HEK293 (cell line): ENCODE data around the gene MAF.

Experiments
- CTCF ChIA-PET: fragments of 350-600 bp; formaldehyde crosslinking; extraction: SDS; loops from one replicate; lab custom pipeline; 2021; ENCODE audit warnings: antibody characterized with exemption; lab: Yijun Ruan, JAX
- POLR2A ChIA-PET: fragments of 300-600 bp; formaldehyde crosslinking; extraction: SDS; loops from one replicate; lab custom pipeline; 2020; ENCODE audit warnings: antibody characterized with exemption, inconsistent platforms; lab: Yijun Ruan, JAX
- H3K27ac ChIP-seq: fragments of 200-500 bp; sonication (Bioruptor generic); 2 replicates; pipeline ENCODE4 v1.5.1; 2014; ENCODE audit warnings: low read depth, low read length, control low read depth, inconsistent platforms; ENCODE audit errors: extremely low read depth
- H3K36me3 ChIP-seq, 2 experiments: fragments of 200-500 bp in 1 of 2; sonication (Bioruptor generic) in 1 of 2; 1 replicate in 1 of 2; 2 replicates in 1 of 2; pipeline ENCODE4 v1.5.1; 2014 to 2017; ENCODE audit warnings: inconsistent platforms in 2 of 2, low read length in 2 of 2; ENCODE audit not compliant: control insufficient read depth in 2 of 2, insufficient read depth in 1 of 2
- H3K4me1 ChIP-seq: fragments of 200-500 bp; sonication (Bioruptor generic); 2 replicates; pipeline ENCODE4 v1.5.1; 2014; ENCODE audit warnings: mild to moderate bottlenecking, low read length, inconsistent platforms; ENCODE audit not compliant: control insufficient read depth, insufficient read depth
- H3K4me3 ChIP-seq: 2 replicates; pipeline ENCODE4 v1.5.1; 2011; ENCODE audit warnings: low read depth, mild to moderate bottlenecking, control low read depth, low read length, moderate library complexity
- H3K9me3 ChIP-seq: fragments of 200-500 bp; sonication (Bioruptor generic); 2 replicates; pipeline ENCODE4 v1.5.1; 2014; ENCODE audit warnings: low read depth, low read length, inconsistent platforms; ENCODE audit not compliant: control insufficient read depth, insufficient read depth
- MZF1 ChIP-seq: fragments of 450-650 bp; formaldehyde crosslinking; IDR thresholded peaks from 2 replicates; pipeline ENCODE4 v1.5.1; 2017; ENCODE audit warnings: missing biosample characterization, missing genetic modification characterization, borderline replicate concordance
- SETDB1 ChIP-seq: IDR thresholded peaks from one replicate; pipeline ENCODE4 v1.6.1; 2017; ENCODE audit warnings: mild to moderate bottlenecking, low read length, moderate library complexity, mixed read lengths; ENCODE audit not compliant: insufficient read length
- SP3 ChIP-seq: fragments of 450-650 bp; formaldehyde crosslinking; IDR thresholded peaks from 2 replicates; pipeline ENCODE4 v1.5.1; 2016; ENCODE audit warnings: missing biosample characterization, missing genetic modification characterization
- ZBTB26 ChIP-seq: fragments of 450-650 bp; formaldehyde crosslinking; optimal IDR thresholded peaks from 2 replicates; pipeline ENCODE3; 2016; ENCODE audit warnings: missing biosample characterization, mild to moderate bottlenecking, missing genetic modification characterization
- ZNF140 ChIP-seq: fragments of 450-650 bp; formaldehyde crosslinking; IDR thresholded peaks from 2 replicates; pipeline ENCODE4 v1.5.1; 2016; ENCODE audit warnings: missing biosample characterization, missing genetic modification characterization
- ZNF146 ChIP-seq: fragments of 450-650 bp; formaldehyde crosslinking; IDR thresholded peaks from 2 replicates; pipeline ENCODE4 v1.5.1; 2016; ENCODE audit warnings: missing biosample characterization, missing genetic modification characterization
- ZNF157 ChIP-seq: fragments of 450-650 bp; formaldehyde crosslinking; IDR thresholded peaks from 2 replicates; pipeline ENCODE4 v1.5.1; 2016; ENCODE audit warnings: missing biosample characterization, missing genetic modification characterization
- ZNF266 ChIP-seq: fragments of 450-650 bp; formaldehyde crosslinking; IDR thresholded peaks from 2 replicates; pipeline ENCODE4 v1.5.1; 2016; ENCODE audit warnings: missing biosample characterization, missing genetic modification characterization, low read depth
- ZNF324 ChIP-seq: fragments of 450-650 bp; formaldehyde crosslinking; IDR thresholded peaks from 2 replicates; pipeline ENCODE4 v1.5.1; 2016; ENCODE audit warnings: missing biosample characterization, missing genetic modification characterization
- ZNF391 ChIP-seq: fragments of 450-650 bp; formaldehyde crosslinking; IDR thresholded peaks from 2 replicates; pipeline ENCODE4 v1.5.1; 2016; ENCODE audit warnings: low read depth, missing biosample characterization, missing genetic modification characterization, borderline replicate concordance
- ZNF501 ChIP-seq: fragments of 450-650 bp; formaldehyde crosslinking; IDR thresholded peaks from 2 replicates; pipeline ENCODE4 v1.5.1; 2016; ENCODE audit warnings: missing biosample characterization, missing genetic modification characterization
- ZNF510 ChIP-seq: fragments of 450-650 bp; formaldehyde crosslinking; IDR thresholded peaks from 2 replicates; pipeline ENCODE4 v1.5.1; 2018; ENCODE audit warnings: mild to moderate bottlenecking, missing genetic modification characterization, missing biosample characterization; ENCODE audit not compliant: insufficient replicate concordance
- ZNF521 ChIP-seq: fragments of 450-650 bp; formaldehyde crosslinking; IDR thresholded peaks from 2 replicates; pipeline ENCODE4 v1.5.1; 2017; ENCODE audit warnings: missing biosample characterization, mild to moderate bottlenecking, missing genetic modification characterization
- ZNF548 ChIP-seq: fragments of 450-650 bp; formaldehyde crosslinking; IDR thresholded peaks from 2 replicates; pipeline ENCODE4 v1.5.1; 2016; ENCODE audit warnings: missing biosample characterization, missing genetic modification characterization
- ZNF555 ChIP-seq: fragments of 450-650 bp; formaldehyde crosslinking; conservative IDR thresholded peaks from 2 replicates; pipeline ENCODE4 v1.5.1; 2017; ENCODE audit warnings: missing biosample characterization, mild to moderate bottlenecking, missing genetic modification characterization, inconsistent platforms
- ZNF623 ChIP-seq: fragments of 450-650 bp; formaldehyde crosslinking; IDR thresholded peaks from 2 replicates; pipeline ENCODE4 v1.5.1; 2016; ENCODE audit warnings: missing biosample characterization, missing genetic modification characterization
- ZNF639 ChIP-seq: fragments of 450-650 bp; formaldehyde crosslinking; IDR thresholded peaks from 2 replicates; pipeline ENCODE4 v1.5.1; 2016; ENCODE audit warnings: missing biosample characterization, missing genetic modification characterization
- ZNF654 ChIP-seq: fragments of 450-650 bp; formaldehyde crosslinking; IDR thresholded peaks from 2 replicates; pipeline ENCODE4 v1.5.1; 2016; ENCODE audit warnings: low read depth, missing biosample characterization, missing genetic modification characterization
- ZNF677 ChIP-seq: fragments of 450-650 bp; IDR thresholded peaks from 2 replicates; pipeline ENCODE4 v1.5.0; 2018; ENCODE audit warnings: missing biosample characterization, mild to moderate bottlenecking, missing genetic modification characterization, moderate library complexity
- ZNF701 ChIP-seq: fragments of 450-650 bp; formaldehyde crosslinking; IDR thresholded peaks from 2 replicates; pipeline ENCODE4 v1.5.1; 2016; ENCODE audit warnings: missing biosample characterization, missing genetic modification characterization
- ZNF707 ChIP-seq: fragments of 450-650 bp; formaldehyde crosslinking; IDR thresholded peaks from 2 replicates; pipeline ENCODE4 v1.5.1; 2016; ENCODE audit warnings: missing biosample characterization, missing genetic modification characterization
- ZNF76 ChIP-seq: fragments of 450-650 bp; formaldehyde crosslinking; IDR thresholded peaks from 2 replicates; pipeline ENCODE4; 2016; ENCODE audit warnings: low read depth, missing biosample characterization, missing genetic modification characterization, borderline replicate concordance
- ZNF837 ChIP-seq: fragments of 450-650 bp; formaldehyde crosslinking; IDR thresholded peaks from 2 replicates; pipeline ENCODE4 v1.5.1; 2016; ENCODE audit warnings: missing biosample characterization, missing genetic modification characterization
- ZNF843 ChIP-seq: fragments of 450-650 bp; formaldehyde crosslinking; IDR thresholded peaks from 2 replicates; pipeline ENCODE4 v1.5.1; 2016; ENCODE audit warnings: missing biosample characterization, missing genetic modification characterization
- ZXDB ChIP-seq: fragments of 450-650 bp; formaldehyde crosslinking; IDR thresholded peaks from 2 replicates; pipeline ENCODE4 v1.5.1; 2016; ENCODE audit warnings: missing biosample characterization, missing genetic modification characterization

The MAF gene

GRCh38 chr16:79647586-79647985 lies 47.0 kb upstream of the MAF start:
- H3K36me3 ChIP-seq, result no peaks in the 10 kb centered on the region
- H3K9me3 ChIP-seq, result no peaks in the 10 kb centered on the region
- POLR2A ChIA-PET, result no interaction called here
- no peak overlapping the region for H3K4me3 ChIP-seq
- TF ChIP-seq ZNF391 (tag by site-specific recombination) (no peak), ZBTB26 (no peak), ZNF266 (no peak), ZNF501 (tag by site-specific recombination) (no peak), ZNF140 (tag by site-specific recombination) (no peak), SP3 (no peak), ZNF843 (no peak), ZNF548 (tag by site-specific recombination) (no peak), ZNF76 (tag by site-specific recombination) (no peak), ZNF623 (tag by site-specific recombination) (no peak), ZNF639 (tag by site-specific recombination) (no peak), ZNF677 (tag by site-specific recombination) (no peak), ZNF707 (tag by site-specific recombination) (no peak), ZXDB (tag by site-specific recombination) (no peak), ZNF510 (no peak), ZNF146 (no peak)
- H3K27ac ChIP-seq, result no peak overlapping the region
- H3K4me1 ChIP-seq, result peaks cover 3% of the 10 kb centered on the region
- CTCF ChIA-PET, result interaction anchor here (0.7 kb wide), 1 partner anchor 863 kb away, joined by 4 read pairs; no protein-coding TSS in a partner anchor

GRCh38 chr16:79645701-79646100 lies 45.2 kb upstream of the MAF start:
- H3K9me3 ChIP-seq, result no peaks in the 10 kb centered on the region
- CTCF ChIA-PET, result no interaction called here
- no peak overlapping the region for H3K27ac ChIP-seq
- H3K4me1 ChIP-seq, result peaks cover 3% of the 10 kb centered on the region
- TF ChIP-seq ZNF701 (tag by site-specific recombination), result no peak
- no peak for TF ChIP-seq ZNF555 (tag by site-specific recombination)
- no peak for TF ChIP-seq ZNF521 (tag by site-specific recombination)
- TF ChIP-seq ZNF324, result no peak
- no peak for TF ChIP-seq MZF1 (tag by site-specific recombination)
- TF ChIP-seq SETDB1, result no peak
- no peak for TF ChIP-seq ZNF654 (tag by site-specific recombination)
- TF ChIP-seq ZNF157 (tag by site-specific recombination), result no peak
- no peak for TF ChIP-seq ZNF837 (tag by site-specific recombination)
- TF ChIP-seq, all 188 proteins: peak for 0
- Histone ChIP-seq H3K36me3 (no peaks in the 10 kb centered on the region), H3K4me3 (no peak overlapping the region)
- POLR2A ChIA-PET, result no interaction called here
